ENCODE results near the gene SDHD. TPM values are rescaled to one million over a fixed set of nuclear protein-coding genes. Genes with fewer than 3 reads are reported as not detected.

The SDHD gene
- polyA plus RNA-seq, 1 of the 3 experiments (the other 2 are of a cell fraction): 169 TPM

GRCh38 chr11:112129656-112130055 is 43.0 kb downstream of the SDHD start:
- Histone ChIP-seq H3K4me2 (no peak overlapping the region), H3K27me3 (ENCODE audit: insufficient read depth) (no peaks in the 10 kb centered on the region), H3K36me3 (replicated peaks in 1 of 2; ENCODE audit: control insufficient read depth in 1 of 2, insufficient read depth in 2 of 2, low read length in 1 of 2) (no peaks in the 10 kb centered on the region), H4K20me1 (ENCODE audit: insufficient read depth) (no peaks in the 10 kb centered on the region), H3K79me2 (ENCODE audit: insufficient read depth) (no peaks in the 10 kb centered on the region), H3K4me1 (ENCODE audit: control insufficient read depth in 1 of 2, insufficient read depth in 2 of 2, low read depth in 1 of 2, low read length in 1 of 2) (peaks cover 5 to 11% of the 10 kb centered on the region in 2 experiments; a peak in 3 of 4 replicates), H2AFZ (ENCODE audit: low read depth) (no peak overlapping the region), H3K9me2 (no peaks in the 10 kb centered on the region), H3F3A (replicated peaks; ENCODE audit: insufficient read depth) (no peaks in the 10 kb centered on the region), H3K9me3 (no peaks in the 10 kb centered on the region), H3K9ac (no peak overlapping the region), H3K27ac (ENCODE audit: low read depth in 2 of 2, low read length in 1 of 2) (no peak overlapping the region), H3K4me3 (ENCODE audit: low read depth in 2 of 2, low read length in 1 of 2) (no peak overlapping the region)
- 99% methylated on average over 5 of the region's 5 CpGs for WGBS (ENCODE audit: low lambda C conversion rate)
- TF ChIP-seq MEF2A (IDR thresholded peaks at IDR 0.05; ENCODE audit: borderline replicate concordance, low read depth): no peak
- TF ChIP-seq CTCF (IDR thresholded peaks at IDR 0.05): no peak
- no peak for TF ChIP-seq GABPA (IDR thresholded peaks at IDR 0.05; ENCODE audit: low read depth)
- no peak for TF ChIP-seq RFX5 (IDR thresholded peaks at IDR 0.05; ENCODE audit: low read length)
- no peak for TF ChIP-seq ELF1 (IDR thresholded peaks at IDR 0.05)
- no peak for TF ChIP-seq NRF1 (IDR thresholded peaks at IDR 0.05; ENCODE audit: low read depth, low read length)
- no peak for TF ChIP-seq NFIC (IDR thresholded peaks at IDR 0.05; ENCODE audit: borderline replicate concordance)
- TF ChIP-seq, protein P1, sequence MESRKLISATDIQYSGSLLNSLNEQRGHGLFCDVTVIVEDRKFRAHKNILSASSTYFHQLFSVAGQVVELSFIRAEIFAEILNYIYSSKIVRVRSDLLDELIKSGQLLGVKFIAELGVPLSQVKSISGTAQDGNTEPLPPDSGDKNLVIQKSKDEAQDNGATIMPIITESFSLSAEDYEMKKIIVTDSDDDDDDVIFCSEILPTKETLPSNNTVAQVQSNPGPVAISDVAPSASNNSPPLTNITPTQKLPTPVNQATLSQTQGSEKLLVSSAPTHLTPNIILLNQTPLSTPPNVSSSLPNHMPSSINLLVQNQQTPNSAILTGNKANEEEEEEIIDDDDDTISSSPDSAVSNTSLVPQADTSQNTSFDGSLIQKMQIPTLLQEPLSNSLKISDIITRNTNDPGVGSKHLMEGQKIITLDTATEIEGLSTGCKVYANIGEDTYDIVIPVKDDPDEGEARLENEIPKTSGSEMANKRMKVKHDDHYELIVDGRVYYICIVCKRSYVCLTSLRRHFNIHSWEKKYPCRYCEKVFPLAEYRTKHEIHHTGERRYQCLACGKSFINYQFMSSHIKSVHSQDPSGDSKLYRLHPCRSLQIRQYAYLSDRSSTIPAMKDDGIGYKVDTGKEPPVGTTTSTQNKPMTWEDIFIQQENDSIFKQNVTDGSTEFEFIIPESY (IDR thresholded peaks at IDR 0.05; ENCODE audit: borderline replicate concordance, low read depth): no peak
- no peak for TF ChIP-seq GATA2 (CRISPR knock-in tag; IDR thresholded peaks at IDR 0.05)
- TF ChIP-seq EP300 (IDR thresholded peaks at IDR 0.05; ENCODE audit: borderline replicate concordance in 1 of 2, low read depth in 1 of 2, low read length in 1 of 2): no peak
- TF ChIP-seq EZH2phosphoT487 (IDR thresholded peaks at IDR 0.05; ENCODE audit: borderline replicate concordance, low read depth): no peak
- TF ChIP-seq, protein P2, sequence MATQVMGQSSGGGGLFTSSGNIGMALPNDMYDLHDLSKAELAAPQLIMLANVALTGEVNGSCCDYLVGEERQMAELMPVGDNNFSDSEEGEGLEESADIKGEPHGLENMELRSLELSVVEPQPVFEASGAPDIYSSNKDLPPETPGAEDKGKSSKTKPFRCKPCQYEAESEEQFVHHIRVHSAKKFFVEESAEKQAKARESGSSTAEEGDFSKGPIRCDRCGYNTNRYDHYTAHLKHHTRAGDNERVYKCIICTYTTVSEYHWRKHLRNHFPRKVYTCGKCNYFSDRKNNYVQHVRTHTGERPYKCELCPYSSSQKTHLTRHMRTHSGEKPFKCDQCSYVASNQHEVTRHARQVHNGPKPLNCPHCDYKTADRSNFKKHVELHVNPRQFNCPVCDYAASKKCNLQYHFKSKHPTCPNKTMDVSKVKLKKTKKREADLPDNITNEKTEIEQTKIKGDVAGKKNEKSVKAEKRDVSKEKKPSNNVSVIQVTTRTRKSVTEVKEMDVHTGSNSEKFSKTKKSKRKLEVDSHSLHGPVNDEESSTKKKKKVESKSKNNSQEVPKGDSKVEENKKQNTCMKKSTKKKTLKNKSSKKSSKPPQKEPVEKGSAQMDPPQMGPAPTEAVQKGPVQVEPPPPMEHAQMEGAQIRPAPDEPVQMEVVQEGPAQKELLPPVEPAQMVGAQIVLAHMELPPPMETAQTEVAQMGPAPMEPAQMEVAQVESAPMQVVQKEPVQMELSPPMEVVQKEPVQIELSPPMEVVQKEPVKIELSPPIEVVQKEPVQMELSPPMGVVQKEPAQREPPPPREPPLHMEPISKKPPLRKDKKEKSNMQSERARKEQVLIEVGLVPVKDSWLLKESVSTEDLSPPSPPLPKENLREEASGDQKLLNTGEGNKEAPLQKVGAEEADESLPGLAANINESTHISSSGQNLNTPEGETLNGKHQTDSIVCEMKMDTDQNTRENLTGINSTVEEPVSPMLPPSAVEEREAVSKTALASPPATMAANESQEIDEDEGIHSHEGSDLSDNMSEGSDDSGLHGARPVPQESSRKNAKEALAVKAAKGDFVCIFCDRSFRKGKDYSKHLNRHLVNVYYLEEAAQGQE (IDR thresholded peaks at IDR 0.05; ENCODE audit: low read depth, low read length): no peak
- TF ChIP-seq RCOR1 (IDR thresholded peaks at IDR 0.05; ENCODE audit: low read length): no peak
- no peak for TF ChIP-seq USF2 (IDR thresholded peaks at IDR 0.05; ENCODE audit: borderline replicate concordance, low read depth, low read length)
- no peak for TF ChIP-seq FOXJ3 (CRISPR knock-in tag; IDR thresholded peaks at IDR 0.05)
- CTCF ChIA-PET: interaction anchor here (0.9 to 1.5 kb wide), 2 partner anchors 16 to 90 kb away, joined by 3 to 5 read pairs; no protein-coding TSS in a partner anchor
- no peak for DNase-seq
- POLR2A ChIA-PET: no interaction called here
